GM21528 (cell line): ENCODE results near the gene HVCN1.
"Not testable (repeated sequence)": the region's sequence is repeated elsewhere in the genome, so short reads cannot be mapped to it uniquely, and the experiment has no call there.

ENCODE experiments used
- ATAC-seq: cut with Tn5 transposase; IDR thresholded peaks from one replicate; pipeline ENCODE4 v1.9.1; 2021; ENCODE audit warnings: mild to moderate bottlenecking, moderate library complexity; ENCODE audit not compliant: unreplicated experiment, low FRiP score

The HVCN1 gene

DNA sequence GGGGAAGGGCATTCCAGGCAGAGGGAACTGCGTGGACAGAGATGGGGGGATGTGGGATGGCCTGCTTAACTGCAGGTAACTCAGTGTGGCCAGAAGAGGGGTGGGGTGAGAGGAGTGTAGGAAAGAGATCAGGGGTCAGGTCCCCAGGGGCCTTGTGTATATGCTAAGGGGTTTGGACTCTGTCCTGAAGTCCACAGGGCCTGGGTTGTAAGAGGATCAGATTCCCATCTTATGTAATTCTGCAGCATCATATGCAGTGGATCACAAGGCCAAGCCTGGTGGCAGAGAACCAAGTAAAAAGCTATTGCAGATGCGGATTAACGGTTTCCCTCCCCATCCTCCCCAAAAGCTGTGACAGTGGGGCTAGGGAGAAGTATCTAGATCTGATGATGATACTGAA, 66.3 kb downstream of the HVCN1 start:
- ATAC-seq: no peak

DNA sequence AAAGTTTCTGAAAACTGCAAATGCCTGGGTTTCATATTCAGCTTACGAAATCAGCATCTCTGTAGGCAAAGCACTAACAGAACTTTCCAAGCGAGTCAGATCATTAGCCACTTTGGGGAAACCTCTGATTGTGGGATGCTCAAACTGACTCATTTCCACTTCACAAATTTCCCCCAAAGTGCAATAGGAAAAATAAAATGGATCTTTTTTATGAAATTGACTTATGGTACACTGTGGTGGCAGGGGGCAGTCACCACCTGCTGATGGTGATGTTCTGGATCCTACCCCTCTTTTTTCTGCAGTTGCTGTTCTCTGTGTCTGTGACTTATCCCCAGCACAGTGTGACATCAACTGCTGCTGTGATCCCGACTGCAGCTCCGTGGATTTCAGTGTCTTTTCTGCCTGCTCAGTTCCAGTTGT, 69.4 kb downstream of the HVCN1 start:
- ATAC-seq: no peak

GRCh38 chr12:110616471-110617115, 72.3 kb downstream of the HVCN1 start:
- no peak for ATAC-seq

GRCh38 chr12:110615171-110615570, 73.7 kb downstream of the HVCN1 start:
- no peak for ATAC-seq

- peak; percentile 87 for ATAC-seq
These were observed 74.9 kb downstream of the HVCN1 start, which contains the start of gene TCTN1 for GRCh38 chr12:110613771-110614684. Gene TCTN1 (plus strand): TSS chr12:110614129. CDS start chr12:110614183, 54 bp downstream.

DNA sequence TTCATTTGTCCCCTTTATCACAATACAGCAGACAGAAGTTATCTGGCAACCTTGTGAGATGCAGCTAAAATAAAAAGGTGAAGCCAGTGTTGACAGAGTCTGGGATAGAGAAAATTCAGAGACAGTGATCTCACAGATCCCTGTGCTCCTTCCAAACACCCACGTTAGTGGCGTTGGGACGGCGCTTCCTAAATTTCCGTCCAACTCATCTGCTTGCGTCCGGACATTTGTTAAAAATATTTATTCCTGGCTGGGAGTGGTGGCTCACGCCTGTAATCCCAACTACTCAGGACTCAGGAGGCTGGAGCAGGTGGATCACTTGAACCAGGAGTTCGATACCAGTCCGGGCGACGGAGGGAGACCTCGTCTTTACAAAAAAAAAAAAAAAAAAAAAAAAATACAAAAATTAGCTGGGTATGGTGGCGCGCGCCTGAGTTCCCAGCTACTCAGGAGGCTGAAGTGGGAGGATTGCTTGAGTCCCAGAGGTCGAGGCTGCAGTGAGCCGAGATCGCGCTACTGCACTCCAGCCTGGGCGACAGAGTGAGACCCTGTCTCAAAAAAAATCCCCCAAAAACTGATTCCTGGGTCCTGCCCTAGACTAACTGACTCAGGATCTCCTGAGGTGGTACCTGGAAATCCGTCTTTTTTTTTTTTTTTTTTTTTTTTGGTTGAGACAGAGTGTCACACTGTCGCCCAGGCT, 75.7 kb downstream of the HVCN1 start:
- ATAC-seq: peak; percentile 32

DNA sequence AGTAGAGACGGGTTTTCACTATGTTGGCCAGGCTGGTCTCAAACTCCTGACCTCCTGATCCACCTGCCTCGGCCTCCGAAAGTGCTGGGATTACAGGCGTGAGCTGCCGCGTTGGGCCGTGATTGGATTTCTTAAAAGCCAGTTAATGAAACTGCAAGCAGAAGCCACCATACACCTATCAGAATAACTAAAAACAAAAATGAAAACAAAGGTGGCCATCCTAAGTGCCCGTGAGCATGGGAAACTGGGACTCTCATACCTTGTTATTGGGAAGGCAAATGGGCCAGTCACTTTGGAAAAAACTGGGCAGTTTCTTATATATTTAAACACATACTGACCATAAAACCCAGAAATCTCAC, 82.7 kb downstream of the HVCN1 start:
- no peak for ATAC-seq

GRCh38 chr12:110602085-110602814, 86.7 kb downstream of the HVCN1 start:
- not testable (repeated sequence) for ATAC-seq

- ATAC-seq: no peak
These were observed 88.7 kb downstream of the HVCN1 start for GRCh38 chr12:110600254-110600653.

- no peak for ATAC-seq
These were observed 89.6 kb downstream of the HVCN1 start for GRCh38 chr12:110599334-110599733.
